Sigmoid colon (tissue), 4 donors: ENCODE data around the gene PHKB.

Source experiments
- POLR2A ChIP-seq, 2 donors: fragments of 450-650 bp; IDR thresholded peaks; one replicate each; pipeline ENCODE4 v1.6.1; 2016; ENCODE audit warnings: antibody characterized with exemption in 2 of 2, mild to moderate bottlenecking in 2 of 2, moderate library complexity in 2 of 2
- POLR2AphosphoS5 ChIP-seq, 4 donors: sonication (generic); formaldehyde crosslinking; IDR thresholded peaks; one replicate each; pipeline ENCODE4 v1.6.1; 2017; ENCODE audit warnings: antibody characterized with exemption in 4 of 4
- TF ChIP-seq, protein P1 (sequence below), 4 experiments: fragments of 450-650 bp in 3 of 4; fragments of 200-600 bp in 1 of 4; IDR thresholded peaks; one replicate each; pipeline ENCODE4 v1.5.1; 2016 to 2019; ENCODE audit warnings: antibody characterized with exemption in 4 of 4, mild to moderate bottlenecking in 3 of 4, moderate library complexity in 2 of 4

DNA sequence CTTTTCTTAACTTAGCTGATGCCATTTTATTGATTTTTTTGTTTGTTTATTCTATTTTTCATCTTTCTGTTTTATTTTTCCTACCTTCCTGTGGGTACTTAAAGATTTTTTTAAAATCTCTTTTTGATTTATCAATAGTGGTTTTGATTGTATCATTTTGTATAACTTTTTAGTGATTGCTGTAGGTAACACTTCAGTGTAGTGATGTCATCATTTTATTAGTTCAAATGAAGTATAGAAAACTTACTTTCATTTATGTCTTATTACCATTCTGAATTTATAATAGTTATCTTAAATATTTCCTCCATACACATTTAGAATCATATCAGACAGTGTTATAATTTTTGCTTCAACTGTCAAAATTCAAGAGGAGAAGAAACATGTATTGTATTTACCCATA, 115.9 kb downstream of the PHKB start:
- TF ChIP-seq, protein P1, sequence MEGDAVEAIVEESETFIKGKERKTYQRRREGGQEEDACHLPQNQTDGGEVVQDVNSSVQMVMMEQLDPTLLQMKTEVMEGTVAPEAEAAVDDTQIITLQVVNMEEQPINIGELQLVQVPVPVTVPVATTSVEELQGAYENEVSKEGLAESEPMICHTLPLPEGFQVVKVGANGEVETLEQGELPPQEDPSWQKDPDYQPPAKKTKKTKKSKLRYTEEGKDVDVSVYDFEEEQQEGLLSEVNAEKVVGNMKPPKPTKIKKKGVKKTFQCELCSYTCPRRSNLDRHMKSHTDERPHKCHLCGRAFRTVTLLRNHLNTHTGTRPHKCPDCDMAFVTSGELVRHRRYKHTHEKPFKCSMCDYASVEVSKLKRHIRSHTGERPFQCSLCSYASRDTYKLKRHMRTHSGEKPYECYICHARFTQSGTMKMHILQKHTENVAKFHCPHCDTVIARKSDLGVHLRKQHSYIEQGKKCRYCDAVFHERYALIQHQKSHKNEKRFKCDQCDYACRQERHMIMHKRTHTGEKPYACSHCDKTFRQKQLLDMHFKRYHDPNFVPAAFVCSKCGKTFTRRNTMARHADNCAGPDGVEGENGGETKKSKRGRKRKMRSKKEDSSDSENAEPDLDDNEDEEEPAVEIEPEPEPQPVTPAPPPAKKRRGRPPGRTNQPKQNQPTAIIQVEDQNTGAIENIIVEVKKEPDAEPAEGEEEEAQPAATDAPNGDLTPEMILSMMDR (IDR thresholded peaks at IDR 0.05): no peak
- TF ChIP-seq POLR2AphosphoS5 (IDR thresholded peaks at IDR 0.05): no peak
- no peak for TF ChIP-seq POLR2A (IDR thresholded peaks at IDR 0.05)
